ENCODE data around the gene BRD3OS.

GRCh38 chr9:133990366-133991213 lies 34.7 kb upstream of the BRD3OS start:
- TF ChIP-seq REST (IDR thresholded peaks at IDR 0.05; ENCODE audit: unreplicated experiment) (no peak), EZH2 (IDR thresholded peaks at IDR 0.05; ENCODE audit: low read depth, unreplicated experiment) (no peak), CTCF (conservative IDR thresholded peaks at IDR 0.05; ENCODE audit: low read depth in 2 of 2) (no peak), EZH2phosphoT487 (IDR thresholded peaks at IDR 0.05; ENCODE audit: unreplicated experiment) (no peak), POLR2AphosphoS5 (IDR thresholded peaks at IDR 0.05; ENCODE audit: low read depth) (no peak), ZNF462 (CRISPR knock-in tag; IDR thresholded peaks at IDR 0.05) (no peak), CREB1 (CRISPR knock-in tag; IDR thresholded peaks at IDR 0.05; ENCODE audit: low read depth) (no peak), ETS1 (IDR thresholded peaks at IDR 0.05) (no peak)
